Omental fat pad (tissue), 4 donors: Measurements from ENCODE around the gene TTC23L. TPM values are rescaled to one million over a fixed set of nuclear protein-coding genes. Genes with fewer than 3 reads are reported as not detected.

Experiments
- ATAC-seq: fragments of 150-250 bp; one replicate; pipeline ENCODE4 v1.9.1; 2016; ENCODE audit warnings: mild to moderate bottlenecking, moderate library complexity; ENCODE audit not compliant: low FRiP score
- DNase-seq: peaks from one replicate; pipeline ENCODE4 v3.0.0-alpha.2; 2019; ENCODE audit warnings: low spot score
- total RNA-seq, 4 donors: library from RNA; depleted of rRNA; stranded (reverse); fragments of >200 nt; gene quantifications; one replicate each; pipeline ENCODE4 v1.1.0, GENCODE V29; 2016
- TF ChIP-seq, protein P1 (sequence below), 3 donors: fragments of 450-650 bp; IDR thresholded peaks; one replicate each; pipeline ENCODE4 v1.5.1; 2016 to 2017; ENCODE audit warnings: antibody characterized with exemption in 3 of 3, mild to moderate bottlenecking in 3 of 3, moderate library complexity in 2 of 3

TTC23L gene
- total RNA-seq, 4 donors from 2014 or later: not detected

DNA sequence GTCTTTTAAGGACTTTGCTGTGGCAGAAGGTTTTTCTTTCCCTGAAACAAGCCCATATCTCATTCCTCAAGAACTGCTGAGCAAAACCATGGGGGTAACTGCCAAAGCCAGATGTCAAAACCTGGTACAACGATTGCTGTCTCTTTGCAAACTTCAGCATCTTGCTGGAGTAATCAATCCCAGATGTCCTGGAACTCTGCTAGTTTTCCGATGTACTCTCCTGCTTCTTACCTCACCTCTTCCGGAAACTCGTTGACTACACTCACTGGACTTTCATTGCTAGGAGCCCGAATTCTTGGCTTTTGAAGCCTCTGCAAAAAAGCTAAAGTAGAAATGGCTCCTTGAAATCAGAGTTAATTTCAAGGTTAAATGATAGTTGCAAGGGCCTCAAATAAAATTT, 53.0 kb downstream of the TTC23L start:
- ATAC-seq (no peak), DNase-seq (no peak)
- TF ChIP-seq, protein P1, sequence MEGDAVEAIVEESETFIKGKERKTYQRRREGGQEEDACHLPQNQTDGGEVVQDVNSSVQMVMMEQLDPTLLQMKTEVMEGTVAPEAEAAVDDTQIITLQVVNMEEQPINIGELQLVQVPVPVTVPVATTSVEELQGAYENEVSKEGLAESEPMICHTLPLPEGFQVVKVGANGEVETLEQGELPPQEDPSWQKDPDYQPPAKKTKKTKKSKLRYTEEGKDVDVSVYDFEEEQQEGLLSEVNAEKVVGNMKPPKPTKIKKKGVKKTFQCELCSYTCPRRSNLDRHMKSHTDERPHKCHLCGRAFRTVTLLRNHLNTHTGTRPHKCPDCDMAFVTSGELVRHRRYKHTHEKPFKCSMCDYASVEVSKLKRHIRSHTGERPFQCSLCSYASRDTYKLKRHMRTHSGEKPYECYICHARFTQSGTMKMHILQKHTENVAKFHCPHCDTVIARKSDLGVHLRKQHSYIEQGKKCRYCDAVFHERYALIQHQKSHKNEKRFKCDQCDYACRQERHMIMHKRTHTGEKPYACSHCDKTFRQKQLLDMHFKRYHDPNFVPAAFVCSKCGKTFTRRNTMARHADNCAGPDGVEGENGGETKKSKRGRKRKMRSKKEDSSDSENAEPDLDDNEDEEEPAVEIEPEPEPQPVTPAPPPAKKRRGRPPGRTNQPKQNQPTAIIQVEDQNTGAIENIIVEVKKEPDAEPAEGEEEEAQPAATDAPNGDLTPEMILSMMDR (IDR thresholded peaks at IDR 0.05): no peak

DNA sequence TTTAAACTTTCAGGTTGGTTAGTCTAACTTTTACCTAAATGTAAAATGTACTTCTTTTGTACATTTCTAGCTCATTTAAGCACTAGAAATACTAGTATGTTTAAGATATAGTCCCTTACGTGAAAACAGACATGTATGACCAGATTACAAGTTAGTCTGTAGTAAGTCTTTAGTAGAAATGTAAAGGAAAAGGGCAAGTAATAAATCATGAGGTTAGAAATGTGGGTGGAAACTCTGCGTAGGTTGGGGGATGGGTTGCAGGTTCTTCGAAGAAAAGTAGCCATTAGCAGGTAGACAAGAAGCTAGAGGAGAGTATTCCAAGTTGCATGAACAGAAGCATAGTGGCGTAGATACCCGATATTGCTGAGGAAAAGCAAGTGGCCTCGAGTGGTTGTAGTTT, 53.5 kb downstream of the TTC23L start:
- ATAC-seq (no peak), DNase-seq (no peak)
- TF ChIP-seq, protein P1 (IDR thresholded peaks at IDR 0.05): no peak

DNA sequence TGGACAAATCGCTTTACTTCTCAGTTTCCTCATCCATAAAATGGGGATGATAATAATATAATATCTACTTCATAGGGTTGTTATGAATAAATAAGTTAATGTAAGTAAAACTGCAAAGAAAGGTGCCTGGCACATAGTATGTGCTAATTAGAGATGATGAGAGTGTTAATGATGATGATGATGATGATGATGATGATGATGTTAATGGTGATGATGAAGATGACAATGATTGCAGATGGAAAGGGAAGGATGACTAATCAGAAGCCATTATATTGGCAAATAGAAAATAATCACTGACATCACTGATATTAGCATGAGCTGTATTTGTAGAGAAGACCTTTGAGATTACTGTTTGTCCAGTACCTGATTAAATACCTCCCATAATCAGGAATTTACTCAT, 55.8 kb downstream of the TTC23L start:
- TF ChIP-seq, protein P1 (IDR thresholded peaks at IDR 0.05): no peak
- ATAC-seq: no peak
- DNase-seq: no peak

DNA sequence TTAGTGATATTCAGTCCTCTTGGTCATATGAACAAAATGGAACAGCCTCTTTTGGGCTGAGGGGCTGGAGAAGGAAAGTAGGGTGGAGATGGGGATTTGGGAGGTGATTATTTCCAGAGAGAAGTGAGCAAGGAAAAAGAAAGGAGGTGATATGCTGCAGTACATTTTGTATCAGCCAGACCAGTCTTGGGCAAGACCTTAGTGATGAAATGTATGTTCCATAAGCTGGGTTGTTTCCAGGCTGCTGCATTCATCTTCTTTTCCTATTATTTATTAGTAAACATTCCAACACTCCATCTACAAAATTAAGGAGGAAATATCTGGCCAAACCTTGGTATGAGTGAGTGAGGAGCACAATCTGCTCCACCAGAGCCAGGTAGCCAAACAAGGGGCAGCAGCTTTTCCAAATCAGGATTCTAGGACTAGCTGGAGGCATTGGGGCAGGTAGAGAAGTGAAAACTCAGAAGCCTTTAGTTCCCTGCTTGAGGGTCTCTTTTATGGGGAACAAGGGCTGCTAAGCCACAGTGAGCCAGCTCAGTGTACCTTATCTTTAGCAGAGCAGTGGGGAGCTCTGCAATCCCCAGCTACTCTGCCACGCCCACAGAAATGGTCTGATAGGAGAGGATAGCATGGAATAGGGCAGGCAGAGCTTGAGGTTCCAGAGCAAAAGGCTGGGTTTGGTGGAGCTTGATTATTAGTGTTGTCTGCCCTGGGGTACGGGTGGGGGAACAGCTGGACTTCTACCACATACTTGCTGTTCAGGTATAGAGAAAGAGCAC, 56.9 kb downstream of the TTC23L start:
- TF ChIP-seq, protein P1 (IDR thresholded peaks at IDR 0.05): no peak
- DNase-seq: no peak
- ATAC-seq: no peak

DNA sequence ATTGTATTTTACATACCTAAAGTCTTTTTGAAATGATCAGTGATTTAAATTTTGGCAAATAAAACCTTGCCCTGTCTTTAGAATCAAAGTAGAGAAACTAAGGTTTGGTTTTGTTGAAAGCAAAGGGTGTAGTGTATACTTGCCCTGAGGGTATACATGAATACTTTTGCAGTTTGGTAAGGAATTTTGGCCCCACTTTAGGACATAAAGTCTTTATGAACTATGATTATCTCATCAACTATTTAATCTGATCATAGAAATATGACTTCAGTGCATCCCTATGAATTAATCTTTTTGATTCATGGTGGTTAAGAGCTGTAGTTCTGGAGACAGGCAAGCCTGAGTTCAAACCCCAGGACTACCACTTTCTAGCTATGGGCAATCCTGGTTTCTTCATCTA, 58.7 kb downstream of the TTC23L start:
- DNase-seq (no peak), ATAC-seq (no peak)
- TF ChIP-seq, protein P1 (IDR thresholded peaks at IDR 0.05): no peak

DNA sequence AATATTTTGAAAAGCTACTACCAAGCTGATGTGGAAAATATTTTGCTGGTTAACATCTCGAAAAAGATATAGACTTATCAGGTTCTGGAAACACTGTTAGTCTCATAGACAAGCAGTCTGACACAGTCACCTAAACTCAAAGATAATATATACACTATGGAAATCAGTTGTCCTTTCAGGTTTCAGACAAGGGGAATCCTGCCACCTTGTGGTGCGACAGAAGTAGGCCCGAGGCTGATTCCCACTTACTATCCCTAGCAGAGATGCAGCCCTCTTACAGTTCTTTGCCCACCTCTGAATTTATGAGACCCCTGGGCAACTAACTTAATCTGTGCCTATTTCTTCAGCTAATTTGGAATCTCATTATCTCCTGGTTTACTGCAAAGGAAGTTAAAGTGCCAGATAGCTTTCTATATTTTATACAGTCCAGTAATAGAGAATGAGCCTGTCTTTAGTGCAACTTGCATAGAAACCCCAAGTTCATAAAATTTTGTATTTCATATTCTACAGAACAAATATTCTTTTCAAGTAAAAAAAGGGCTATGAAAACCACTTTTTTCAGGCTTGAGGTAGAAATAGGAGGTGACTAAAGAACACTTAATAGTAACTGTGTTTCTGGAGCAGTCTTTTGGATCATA, 59.4 kb downstream of the TTC23L start:
- DNase-seq: peak; percentile 29
- ATAC-seq: peak; percentile 85
- TF ChIP-seq, protein P1 (IDR thresholded peaks at IDR 0.05): peak in 1 of 3 donors; percentile 12

DNA sequence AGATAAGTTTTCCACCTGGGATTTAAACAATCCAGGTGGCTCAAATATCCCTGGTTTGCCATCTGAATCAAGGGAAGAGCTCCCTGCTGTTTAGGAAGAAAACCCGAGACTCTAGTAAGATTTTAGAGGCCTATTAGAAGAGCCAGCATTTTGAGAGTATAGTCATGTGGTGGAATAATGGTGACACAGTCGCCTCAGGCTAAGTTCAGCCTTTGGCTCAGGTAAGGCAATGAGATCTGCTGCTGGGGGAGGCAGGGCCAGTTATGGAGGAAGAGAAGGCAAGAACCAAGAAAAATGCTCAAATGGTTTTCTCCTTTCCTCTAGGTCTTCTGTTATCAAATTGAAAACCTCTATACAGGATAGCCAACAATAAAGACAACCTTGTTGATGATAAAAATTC, 60.1 kb downstream of the TTC23L start:
- TF ChIP-seq, protein P1 (IDR thresholded peaks at IDR 0.05): no peak
- no peak for DNase-seq
- ATAC-seq: no peak
